ENCODE results near the gene SLC29A2. TPM values are rescaled to one million over a fixed set of nuclear protein-coding genes. Genes with fewer than 3 reads are reported as not detected.

Gene SLC29A2
- total RNA-seq, 1 donor from 2014 or later = 5.7 TPM

GRCh38 chr11:66333220-66333877 is 38.2 kb downstream of the SLC29A2 start:
- Mint-ChIP-seq H3K9me3 (ENCODE audit: unreplicated experiment) (no peaks in the 10 kb centered on the region), H3K27ac (ENCODE audit: unreplicated experiment) (no peak overlapping the region), H3K4me1 (ENCODE audit: unreplicated experiment) (peaks cover 12% of the 10 kb centered on the region), H3K27me3 (ENCODE audit: unreplicated experiment) (peaks cover 14% of the 10 kb centered on the region), H3K36me3 (ENCODE audit: low read depth, unreplicated experiment) (peaks cover 2% of the 10 kb centered on the region), H3K4me3 (ENCODE audit: unreplicated experiment) (no peak overlapping the region)
- TF ChIP-seq, protein P1, sequence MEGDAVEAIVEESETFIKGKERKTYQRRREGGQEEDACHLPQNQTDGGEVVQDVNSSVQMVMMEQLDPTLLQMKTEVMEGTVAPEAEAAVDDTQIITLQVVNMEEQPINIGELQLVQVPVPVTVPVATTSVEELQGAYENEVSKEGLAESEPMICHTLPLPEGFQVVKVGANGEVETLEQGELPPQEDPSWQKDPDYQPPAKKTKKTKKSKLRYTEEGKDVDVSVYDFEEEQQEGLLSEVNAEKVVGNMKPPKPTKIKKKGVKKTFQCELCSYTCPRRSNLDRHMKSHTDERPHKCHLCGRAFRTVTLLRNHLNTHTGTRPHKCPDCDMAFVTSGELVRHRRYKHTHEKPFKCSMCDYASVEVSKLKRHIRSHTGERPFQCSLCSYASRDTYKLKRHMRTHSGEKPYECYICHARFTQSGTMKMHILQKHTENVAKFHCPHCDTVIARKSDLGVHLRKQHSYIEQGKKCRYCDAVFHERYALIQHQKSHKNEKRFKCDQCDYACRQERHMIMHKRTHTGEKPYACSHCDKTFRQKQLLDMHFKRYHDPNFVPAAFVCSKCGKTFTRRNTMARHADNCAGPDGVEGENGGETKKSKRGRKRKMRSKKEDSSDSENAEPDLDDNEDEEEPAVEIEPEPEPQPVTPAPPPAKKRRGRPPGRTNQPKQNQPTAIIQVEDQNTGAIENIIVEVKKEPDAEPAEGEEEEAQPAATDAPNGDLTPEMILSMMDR (IDR thresholded peaks at IDR 0.05; ENCODE audit: unreplicated experiment) = no peak
- no peak for DNase-seq (ENCODE audit: low spot score)

GRCh38 chr11:66332371-66333219 is 39.0 kb downstream of the SLC29A2 start:
- H3K27me3 Mint-ChIP-seq (ENCODE audit: unreplicated experiment) = peaks cover 14% of the 10 kb centered on the region
- peaks cover 17% of the 10 kb centered on the region for H3K4me1 Mint-ChIP-seq (ENCODE audit: unreplicated experiment)
- no peak overlapping the region for H3K4me3 Mint-ChIP-seq (ENCODE audit: unreplicated experiment)
- peaks cover 3% of the 10 kb centered on the region for H3K36me3 Mint-ChIP-seq (ENCODE audit: low read depth, unreplicated experiment)
- H3K27ac Mint-ChIP-seq (ENCODE audit: unreplicated experiment) = no peak overlapping the region
- no peaks in the 10 kb centered on the region for H3K9me3 Mint-ChIP-seq (ENCODE audit: unreplicated experiment)
- TF ChIP-seq, protein P1 (IDR thresholded peaks at IDR 0.05; ENCODE audit: unreplicated experiment) = no peak
- no peak for DNase-seq (ENCODE audit: low spot score)

DNA sequence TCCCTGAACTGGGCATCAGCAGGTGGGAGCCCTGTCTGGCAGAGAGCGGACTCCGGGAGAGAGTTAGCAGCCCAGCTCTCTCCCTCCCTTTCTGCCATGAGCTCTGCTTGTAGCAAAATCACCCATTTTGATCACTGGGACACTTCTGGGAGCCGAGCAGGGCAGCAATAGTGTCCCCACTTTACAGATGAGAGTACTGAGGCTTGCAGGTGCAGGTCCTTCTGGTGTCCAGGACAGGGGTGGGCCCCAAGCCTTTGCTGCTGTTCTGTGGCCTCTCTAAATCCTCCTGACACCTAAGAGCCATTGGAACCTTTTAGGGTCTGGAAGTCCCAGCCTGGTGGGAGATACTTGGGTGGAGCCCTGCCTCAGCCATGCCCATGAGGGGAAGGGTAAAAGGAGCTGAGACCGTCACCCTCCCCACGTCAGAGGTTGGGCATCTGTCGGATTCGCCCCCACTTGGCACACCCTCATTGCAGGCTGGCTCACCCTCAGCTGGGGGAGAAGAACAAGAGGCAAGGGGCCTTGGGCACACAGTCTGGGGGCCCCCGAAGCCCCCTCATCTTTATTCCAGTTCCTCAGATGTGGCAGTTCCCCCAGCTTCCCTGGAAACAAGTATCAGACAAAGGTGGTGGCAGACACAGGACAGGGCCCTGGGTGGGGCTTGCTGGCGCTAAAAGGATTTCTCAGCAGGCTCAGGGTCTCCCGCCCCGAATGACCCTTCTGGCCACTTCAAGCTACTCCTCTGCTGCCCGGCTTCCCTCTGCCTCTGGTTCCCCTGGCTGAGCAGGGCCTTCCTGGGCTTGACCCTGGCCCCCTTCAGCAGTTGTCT is 39.8 kb downstream of the SLC29A2 start:
- no peaks in the 10 kb centered on the region for H3K9me3 Mint-ChIP-seq (ENCODE audit: unreplicated experiment)
- H3K27me3 Mint-ChIP-seq (ENCODE audit: unreplicated experiment) = peaks cover 12% of the 10 kb centered on the region
- DNase-seq (ENCODE audit: low spot score) = no peak
- peaks cover 8% of the 10 kb centered on the region for H3K36me3 Mint-ChIP-seq (ENCODE audit: low read depth, unreplicated experiment)
- H3K27ac Mint-ChIP-seq (ENCODE audit: unreplicated experiment) = no peak overlapping the region
- TF ChIP-seq, protein P1 (IDR thresholded peaks at IDR 0.05; ENCODE audit: unreplicated experiment) = no peak
- peaks cover 23% of the 10 kb centered on the region for H3K4me1 Mint-ChIP-seq (ENCODE audit: unreplicated experiment)
- no peak overlapping the region for H3K4me3 Mint-ChIP-seq (ENCODE audit: unreplicated experiment)

- TF ChIP-seq, protein P1 (IDR thresholded peaks at IDR 0.05; ENCODE audit: unreplicated experiment) = no peak
- DNase-seq (ENCODE audit: low spot score) = no peak
- no peak overlapping the region for H3K27ac Mint-ChIP-seq (ENCODE audit: unreplicated experiment)
- no peak overlapping the region for H3K4me3 Mint-ChIP-seq (ENCODE audit: unreplicated experiment)
- H3K9me3 Mint-ChIP-seq (ENCODE audit: unreplicated experiment) = no peaks in the 10 kb centered on the region
- H3K4me1 Mint-ChIP-seq (ENCODE audit: unreplicated experiment) = peaks cover 23% of the 10 kb centered on the region
- H3K27me3 Mint-ChIP-seq (ENCODE audit: unreplicated experiment) = peaks cover 11% of the 10 kb centered on the region
- peaks cover 8% of the 10 kb centered on the region for H3K36me3 Mint-ChIP-seq (ENCODE audit: low read depth, unreplicated experiment)
Measured at GRCh38 chr11:66330931-66331330, 40.6 kb downstream of the SLC29A2 start.
